CD8-positive, alpha-beta memory T cell (primary cell): ENCODE results near the gene EPAS1. TPM values are rescaled to one million over a fixed set of nuclear protein-coding genes. Genes with fewer than 3 reads are reported as not detected.

ENCODE experiments used
- CTCF ChIA-PET: fragments of 350-600 bp; sonication (Branson Sonifier 250); formaldehyde crosslinking; loops from one replicate; lab custom pipeline; 2021; ENCODE audit warnings: antibody characterized with exemption; lab: Charles Lee
- POLR2A ChIA-PET: fragments of 350-600 bp; sonication (Branson Sonifier 250); formaldehyde crosslinking; loops from one replicate; lab custom pipeline; 2021; ENCODE audit warnings: antibody characterized with exemption; lab: Charles Lee
- DNase-seq, 5 donors: peaks; one replicate each; pipeline versions ENCODE4 v3.0.0 to v3.0.0-alpha.2; 2020 to 2022; ENCODE audit warnings: mixed read lengths in 1 of 5
- H3K27ac ChIP-seq: one replicate; pipeline ENCODE4 v1.7.0; 2013; ENCODE audit warnings: low read depth, mild to moderate bottlenecking, low read length, moderate library complexity
- H3K27me3 ChIP-seq: 2 replicates; pipeline ENCODE4 v1.7.0; 2013; ENCODE audit warnings: low read length, mild to moderate bottlenecking; ENCODE audit not compliant: insufficient read depth, poor library complexity, severe bottlenecking
- H3K36me3 ChIP-seq: 2 replicates; pipeline ENCODE4 v1.7.0; 2013; ENCODE audit warnings: mild to moderate bottlenecking, low read length, moderate library complexity; ENCODE audit not compliant: insufficient read depth
- H3K4me1 ChIP-seq: 2 replicates; pipeline ENCODE4 v1.7.0; 2013; ENCODE audit warnings: mild to moderate bottlenecking, low read length, moderate library complexity; ENCODE audit not compliant: insufficient read depth
- H3K4me3 ChIP-seq: 2 replicates; pipeline ENCODE4 v1.7.0; 2013; ENCODE audit warnings: mild to moderate bottlenecking, low read length
- H3K9me3 ChIP-seq: 2 replicates; pipeline ENCODE4 v1.7.0; 2013; ENCODE audit warnings: mild to moderate bottlenecking, low read length
- H3K27ac Mint-ChIP-seq, 8 donors: one replicate each; pipeline ENCODE4 v1.8.0; 2020 to 2021; ENCODE audit warnings: mixed read lengths in 8 of 8, mild to moderate bottlenecking in 6 of 8, inconsistent platforms in 3 of 8, moderate library complexity in 3 of 8
- H3K27me3 Mint-ChIP-seq, 2 donors: one replicate each; pipeline ENCODE4 v1.8.0; 2020 to 2021; ENCODE audit warnings: mixed read lengths in 2 of 2, mild to moderate bottlenecking in 1 of 2, moderate library complexity in 1 of 2
- H3K36me3 Mint-ChIP-seq, 3 donors: one replicate each; pipeline ENCODE4 v1.8.0; 2020 to 2021; ENCODE audit warnings: mixed read lengths in 3 of 3, inconsistent platforms in 1 of 3, mild to moderate bottlenecking in 1 of 3
- H3K4me1 Mint-ChIP-seq, 3 donors: one replicate each; pipeline ENCODE4 v1.8.0; 2020 to 2021; ENCODE audit warnings: mixed read lengths in 3 of 3, inconsistent platforms in 1 of 3, mild to moderate bottlenecking in 1 of 3
- H3K4me3 Mint-ChIP-seq, 7 donors: one replicate each; pipeline ENCODE4 v1.8.0; 2020 to 2021; ENCODE audit warnings: mixed read lengths in 7 of 7, mild to moderate bottlenecking in 6 of 7, moderate library complexity in 4 of 7, inconsistent platforms in 2 of 7
- H3K9me3 Mint-ChIP-seq, 5 donors: one replicate each; pipeline ENCODE4 v1.8.0; 2020 to 2022; ENCODE audit warnings: mixed read lengths in 5 of 5, mild to moderate bottlenecking in 3 of 5, moderate library complexity in 2 of 5, inconsistent platforms in 1 of 5
- polyA plus RNA-seq: library from polyadenylated mRNA; unstranded; fragments of 300-500 nt; fragmentation: Illumina TruSeq; gene quantifications from one replicate; pipeline ENCODE4 v1.2.3, GENCODE V29; 2021
- total RNA-seq, 2 experiments: library from RNA; stranded (reverse); gene quantifications; one replicate each; pipeline ENCODE4 v1.2.3, GENCODE V29; 2021

Gene EPAS1
- total and polyA plus RNA-seq, 3 experiments from 2014 or later = 1.4 to 14.5 (median 9.0) TPM

GRCh38 chr2:46350029-46350689 lies 53.0 kb downstream of the EPAS1 start:
- H3K36me3 ChIP-seq = no peaks in the 10 kb centered on the region
- Mint-ChIP-seq H3K9me3 (no peaks in the 10 kb centered on the region), H3K4me3 (peak overlapping the region; percentile 7 to 90 (median 71)), H3K4me1 (peaks cover 56 to 71% (median 70%) of the 10 kb centered on the region in 3 donors), H3K27me3 (no peaks in the 10 kb centered on the region), H3K36me3 (no peaks in the 10 kb centered on the region), H3K27ac (peak overlapping the region in 6 of 8 donors; percentile 4 to 91 (median 81))
- H3K27ac ChIP-seq = no peak overlapping the region
- peaks cover 63% of the 10 kb centered on the region for H3K4me1 ChIP-seq
- H3K4me3 ChIP-seq = peak overlapping the region; percentile 23
- no peak for DNase-seq
- POLR2A ChIA-PET = no interaction called here
- H3K27me3 ChIP-seq = no peaks in the 10 kb centered on the region
- no peaks in the 10 kb centered on the region for H3K9me3 ChIP-seq
- CTCF ChIA-PET = interaction anchor here (0.7 to 1.5 kb wide), 4 partner anchors 8 to 287 kb away, joined by 3 to 4 read pairs (median 3); no protein-coding TSS in a partner anchor

- H3K27me3 Mint-ChIP-seq = no peaks in the 10 kb centered on the region
- Histone ChIP-seq H3K36me3 (no peaks in the 10 kb centered on the region), H3K27me3 (no peaks in the 10 kb centered on the region), H3K27ac (no peak overlapping the region), H3K4me3 (peak overlapping the region; percentile 48), H3K4me1 (peaks cover 63% of the 10 kb centered on the region), H3K9me3 (no peaks in the 10 kb centered on the region)
- peak overlapping the region; percentile 64 to 91 (median 85) for H3K27ac Mint-ChIP-seq
- H3K9me3 Mint-ChIP-seq = no peaks in the 10 kb centered on the region
- peaks cover 56 to 71% (median 70%) of the 10 kb centered on the region in 3 donors for H3K4me1 Mint-ChIP-seq
- ChIA-PET POLR2A (no interaction called here), CTCF (no interaction called here)
- H3K4me3 Mint-ChIP-seq = peak overlapping the region; percentile 71 to 91 (median 84)
- no peaks in the 10 kb centered on the region for H3K36me3 Mint-ChIP-seq
- DNase-seq = peak in 2 of 5 donors; percentile 7 to 18
Observed at GRCh38 chr2:46351098-46351749, 54.0 kb downstream of the EPAS1 start.

GRCh38 chr2:46351750-46352138 lies 54.5 kb downstream of the EPAS1 start:
- Mint-ChIP-seq H3K27me3 (no peaks in the 10 kb centered on the region), H3K27ac (peak overlapping the region; percentile 64 to 95 (median 86)), H3K4me3 (peak overlapping the region; percentile 71 to 91 (median 84)), H3K4me1 (peaks cover 57 to 76% (median 73%) of the 10 kb centered on the region in 3 donors), H3K36me3 (no peaks in the 10 kb centered on the region), H3K9me3 (no peaks in the 10 kb centered on the region)
- DNase-seq = peak; percentile 24 to 72 (median 66)
- H3K27me3 ChIP-seq = no peaks in the 10 kb centered on the region
- POLR2A ChIA-PET = no interaction called here
- H3K27ac ChIP-seq = no peak overlapping the region
- CTCF ChIA-PET = no interaction called here
- H3K4me3 ChIP-seq = peak overlapping the region; percentile 48
- no peaks in the 10 kb centered on the region for H3K36me3 ChIP-seq
- H3K9me3 ChIP-seq = no peaks in the 10 kb centered on the region
- peaks cover 63% of the 10 kb centered on the region for H3K4me1 ChIP-seq

GRCh38 chr2:46352621-46353020 lies 55.4 kb downstream of the EPAS1 start:
- no peak overlapping the region for H3K4me3 ChIP-seq
- peaks cover 58 to 81% (median 78%) of the 10 kb centered on the region in 3 donors for H3K4me1 Mint-ChIP-seq
- no peak overlapping the region for H3K27ac ChIP-seq
- ChIA-PET POLR2A (no interaction called here), CTCF (no interaction called here)
- DNase-seq = no peak
- no peaks in the 10 kb centered on the region for H3K36me3 ChIP-seq
- no peaks in the 10 kb centered on the region for H3K36me3 Mint-ChIP-seq
- H3K4me3 Mint-ChIP-seq = peak overlapping the region in 5 of 7 donors; percentile 19 to 84 (median 76)
- no peaks in the 10 kb centered on the region for H3K9me3 Mint-ChIP-seq
- H3K27me3 Mint-ChIP-seq = no peaks in the 10 kb centered on the region
- peaks cover 57% of the 10 kb centered on the region for H3K4me1 ChIP-seq
- H3K9me3 ChIP-seq = no peaks in the 10 kb centered on the region
- peak overlapping the region in 2 of 8 donors; percentile 55 to 89 for H3K27ac Mint-ChIP-seq
- no peaks in the 10 kb centered on the region for H3K27me3 ChIP-seq

GRCh38 chr2:46353509-46353908 lies 56.3 kb downstream of the EPAS1 start:
- Mint-ChIP-seq H3K27ac (peak overlapping the region in 3 of 8 donors; percentile 33 to 50 (median 36)), H3K4me1 (peaks cover 57 to 76% (median 75%) of the 10 kb centered on the region in 3 donors), H3K36me3 (no peaks in the 10 kb centered on the region), H3K4me3 (peak overlapping the region in 1 of 7 donors; percentile 76), H3K9me3 (no peaks in the 10 kb centered on the region), H3K27me3 (no peaks in the 10 kb centered on the region)
- H3K4me3 ChIP-seq = no peak overlapping the region
- CTCF ChIA-PET = interaction anchor here (1.8 kb wide), 1 partner anchor 12 kb away, joined by 4 read pairs; no protein-coding TSS in a partner anchor
- POLR2A ChIA-PET = no interaction called here
- H3K27me3 ChIP-seq = no peaks in the 10 kb centered on the region
- no peaks in the 10 kb centered on the region for H3K36me3 ChIP-seq
- no peak for DNase-seq
- H3K4me1 ChIP-seq = peaks cover 49% of the 10 kb centered on the region
- H3K27ac ChIP-seq = no peak overlapping the region
- H3K9me3 ChIP-seq = no peaks in the 10 kb centered on the region

GRCh38 chr2:46355756-46356155 lies 58.5 kb downstream of the EPAS1 start:
- H3K4me1 ChIP-seq = peaks cover 33% of the 10 kb centered on the region
- peaks cover 46 to 61% (median 59%) of the 10 kb centered on the region in 3 donors for H3K4me1 Mint-ChIP-seq
- POLR2A ChIA-PET = no interaction called here

GRCh38 chr2:46356991-46357390 lies 59.8 kb downstream of the EPAS1 start:
- Mint-ChIP-seq H3K4me3 (no peak overlapping the region), H3K9me3 (no peaks in the 10 kb centered on the region), H3K36me3 (no peaks in the 10 kb centered on the region), H3K27me3 (no peaks in the 10 kb centered on the region), H3K27ac (no peak overlapping the region), H3K4me1 (peaks cover 39 to 57% (median 54%) of the 10 kb centered on the region in 3 donors)
- no peak for DNase-seq
- peaks cover 21% of the 10 kb centered on the region for H3K4me1 ChIP-seq
- no peaks in the 10 kb centered on the region for H3K9me3 ChIP-seq
- H3K27ac ChIP-seq = no peak overlapping the region
- no peaks in the 10 kb centered on the region for H3K36me3 ChIP-seq
- H3K4me3 ChIP-seq = no peak overlapping the region
- ChIA-PET CTCF (interaction anchor here (0.8 to 2.4 kb wide), 4 partner anchors 8 to 295 kb away, joined by 3 to 6 read pairs (median 3); no protein-coding TSS in a partner anchor), POLR2A (no interaction called here)
- H3K27me3 ChIP-seq = no peaks in the 10 kb centered on the region

More at GRCh38 chr2:46355756-46356155, 58.5 kb downstream of the EPAS1 start:
- Mint-ChIP-seq H3K27me3 (no peaks in the 10 kb centered on the region), H3K4me3 (no peak overlapping the region), H3K9me3 (no peaks in the 10 kb centered on the region), H3K27ac (peak overlapping the region in 1 of 8 donors; percentile 79), H3K36me3 (no peaks in the 10 kb centered on the region)
- no peak overlapping the region for H3K4me3 ChIP-seq
- no peak overlapping the region for H3K27ac ChIP-seq
- DNase-seq = no peak
- no peaks in the 10 kb centered on the region for H3K36me3 ChIP-seq
- CTCF ChIA-PET = interaction anchor here (0.7 to 2.4 kb wide), 4 partner anchors 8 to 293 kb away, joined by 3 to 6 read pairs (median 4); no protein-coding TSS in a partner anchor
- H3K9me3 ChIP-seq = no peaks in the 10 kb centered on the region
- H3K27me3 ChIP-seq = no peaks in the 10 kb centered on the region

- Histone ChIP-seq H3K27ac (no peak overlapping the region), H3K4me1 (peaks cover 16% of the 10 kb centered on the region), H3K27me3 (no peaks in the 10 kb centered on the region), H3K36me3 (no peaks in the 10 kb centered on the region), H3K4me3 (no peak overlapping the region), H3K9me3 (no peaks in the 10 kb centered on the region)
- no peak overlapping the region for H3K4me3 Mint-ChIP-seq
- DNase-seq = no peak
- no peaks in the 10 kb centered on the region for H3K9me3 Mint-ChIP-seq
- ChIA-PET CTCF (interaction anchor here (1.0 to 1.7 kb wide), 2 partner anchors 9 to 64 kb away, joined by 3 read pairs; no protein-coding TSS in a partner anchor), POLR2A (no interaction called here)
- H3K27me3 Mint-ChIP-seq = no peaks in the 10 kb centered on the region
- H3K4me1 Mint-ChIP-seq = peaks cover 35 to 56% (median 51%) of the 10 kb centered on the region in 3 donors
- H3K36me3 Mint-ChIP-seq = no peaks in the 10 kb centered on the region
- H3K27ac Mint-ChIP-seq = peak overlapping the region in 1 of 8 donors; percentile 64
Observed at GRCh38 chr2:46358713-46359112, 61.5 kb downstream of the EPAS1 start.
